H9 (cell line): ENCODE data around the gene INPP5E. TPM values are rescaled to one million over a fixed set of nuclear protein-coding genes. Genes with fewer than 3 reads are reported as not detected.

Experiments
- DNase-seq: peaks from one replicate; pipeline ENCODE4 v3.0.0-alpha.2; 2017
- H2AFZ ChIP-seq: one replicate; pipeline ENCODE4 v1.6.1; 2013; ENCODE audit warnings: mild to moderate bottlenecking, low read length, control low read depth, moderate library complexity
- H2AK5ac ChIP-seq: 2 replicates; pipeline ENCODE4 v1.6.1; 2013; ENCODE audit warnings: low read length, control low read depth, mixed read lengths; ENCODE audit not compliant: insufficient read length
- H2BK120ac ChIP-seq: one replicate; pipeline ENCODE4 v1.6.1; 2013; ENCODE audit warnings: low read depth, mild to moderate bottlenecking, low read length, control low read depth, inconsistent platforms; ENCODE audit not compliant: poor library complexity, severe bottlenecking
- H2BK12ac ChIP-seq: 2 replicates; pipeline ENCODE4 v1.6.1; 2013; ENCODE audit warnings: low read length, control low read depth, mixed read lengths, low read depth; ENCODE audit not compliant: insufficient read length
- H2BK15ac ChIP-seq: 2 replicates; pipeline ENCODE4 v1.6.1; 2013; ENCODE audit warnings: low read depth, low read length, control low read depth
- H2BK20ac ChIP-seq: one replicate; pipeline ENCODE4 v1.6.1; 2013; ENCODE audit warnings: low read depth, mild to moderate bottlenecking, low read length, control low read depth, inconsistent platforms; ENCODE audit not compliant: poor library complexity, severe bottlenecking
- H2BK5ac ChIP-seq: 2 replicates; pipeline ENCODE4 v1.6.1; 2013; ENCODE audit warnings: low read length, control low read depth, mixed read lengths; ENCODE audit not compliant: insufficient read length
- H3K14ac ChIP-seq: 2 replicates; pipeline ENCODE4 v1.6.1; 2013; ENCODE audit warnings: low read length, control low read depth; ENCODE audit not compliant: insufficient read depth
- H3K18ac ChIP-seq: 2 replicates; pipeline ENCODE4 v1.6.1; 2013; ENCODE audit warnings: low read depth, mild to moderate bottlenecking, mixed read lengths, low read length, control low read depth; ENCODE audit not compliant: insufficient read length
- H3K23ac ChIP-seq: 2 replicates; pipeline ENCODE4 v1.6.1; 2013; ENCODE audit warnings: low read length, control low read depth, mixed read lengths, low read depth; ENCODE audit not compliant: insufficient read length
- H3K23me2 ChIP-seq: 2 replicates; pipeline ENCODE4 v1.6.1; 2013; ENCODE audit warnings: low read depth, mild to moderate bottlenecking, mixed read lengths, low read length, control low read depth; ENCODE audit not compliant: insufficient read length, poor library complexity, severe bottlenecking
- H3K27ac ChIP-seq: 2 replicates; pipeline ENCODE4 v1.5.1; 2013; ENCODE audit warnings: low read length, control low read depth, mixed read lengths, low read depth; ENCODE audit not compliant: insufficient read length
- H3K27me3 ChIP-seq: 2 replicates; pipeline ENCODE4 v1.6.1; 2013; ENCODE audit warnings: low read length, control low read depth, inconsistent platforms; ENCODE audit not compliant: insufficient read depth
- H3K4ac ChIP-seq: 2 replicates; pipeline ENCODE4 v1.6.1; 2013; ENCODE audit warnings: low read depth, mild to moderate bottlenecking, control low read depth, inconsistent platforms, low read length, moderate library complexity
- H3K4me1 ChIP-seq: 2 replicates; pipeline ENCODE4 v1.6.1; 2013; ENCODE audit warnings: low read length, control low read depth, inconsistent platforms; ENCODE audit not compliant: insufficient read depth
- H3K4me2 ChIP-seq: 2 replicates; pipeline ENCODE4 v1.6.1; 2013; ENCODE audit warnings: low read length, control low read depth, mixed read lengths; ENCODE audit not compliant: insufficient read length, insufficient read depth
- H3K56ac ChIP-seq: 2 replicates; pipeline ENCODE4 v1.6.1; 2013; ENCODE audit warnings: low read depth, mild to moderate bottlenecking, mixed read lengths, low read length, control low read depth; ENCODE audit not compliant: insufficient read length
- H3K79me1 ChIP-seq: 2 replicates; pipeline ENCODE4 v1.6.1; 2013; ENCODE audit warnings: low read depth, mild to moderate bottlenecking, moderate library complexity, low read length, control low read depth, inconsistent platforms; ENCODE audit not compliant: insufficient read depth, poor library complexity, severe bottlenecking
- H3K79me2 ChIP-seq: 2 replicates; pipeline ENCODE4 v1.6.1; 2013; ENCODE audit warnings: low read length, control low read depth, inconsistent platforms; ENCODE audit not compliant: insufficient read depth
- H3K9ac ChIP-seq: 2 replicates; pipeline ENCODE4 v1.6.1; 2013; ENCODE audit warnings: low read length, control low read depth, mixed read lengths; ENCODE audit not compliant: insufficient read length; ENCODE audit errors: extremely low read depth
- H3K9me3 ChIP-seq: one replicate; pipeline ENCODE4 v1.6.1; 2013; ENCODE audit warnings: low read depth, low read length, inconsistent platforms; ENCODE audit not compliant: control insufficient read depth
- H3T11ph ChIP-seq: one replicate; pipeline ENCODE4 v1.6.1; 2013; ENCODE audit warnings: mild to moderate bottlenecking, low read length, control low read depth, inconsistent platforms
- H4K20me1 ChIP-seq: one replicate; pipeline ENCODE4 v1.6.1; 2013; ENCODE audit not compliant: control insufficient read depth, insufficient read length, insufficient read depth
- H4K5ac ChIP-seq: 2 replicates; pipeline ENCODE4 v1.6.1; 2013; ENCODE audit warnings: low read depth, mild to moderate bottlenecking, mixed read lengths, low read length, control low read depth; ENCODE audit not compliant: insufficient read length
- H4K8ac ChIP-seq: replicated peaks from 2 replicates; pipeline ENCODE4 v1.6.1; 2013; ENCODE audit warnings: low read length, control low read depth, mixed read lengths, low read depth; ENCODE audit not compliant: insufficient read length
- H4K91ac ChIP-seq: 2 replicates; pipeline ENCODE4 v1.6.1; 2013; ENCODE audit warnings: low read depth, mild to moderate bottlenecking, moderate library complexity, mixed read lengths, low read length, control low read depth; ENCODE audit not compliant: insufficient read length
- H3K27ac Mint-ChIP-seq, 3 experiments: 2 replicates in 2 of 3; 3 replicates in 1 of 3; pipeline ENCODE4 v1.8.0; 2020 to 2021; ENCODE audit warnings: mixed read lengths in 3 of 3, mild to moderate bottlenecking in 1 of 3, moderate library complexity in 1 of 3
- H3K27me3 Mint-ChIP-seq: 2 replicates; pipeline ENCODE4 v1.8.0; 2021; ENCODE audit warnings: low read depth, mild to moderate bottlenecking, moderate library complexity, mixed read lengths
- H3K36me3 Mint-ChIP-seq, 3 experiments: 2 replicates in 2 of 3; 3 replicates in 1 of 3; pipeline ENCODE4 v1.8.0; 2020 to 2021; ENCODE audit warnings: low read depth in 3 of 3, mixed read lengths in 3 of 3; ENCODE audit not compliant: insufficient read depth in 1 of 3
- H3K4me1 Mint-ChIP-seq, 2 experiments: 2 replicates each; pipeline ENCODE4 v1.8.0; 2020; ENCODE audit warnings: mixed read lengths in 2 of 2
- H3K4me3 Mint-ChIP-seq, 2 experiments: 2 replicates in 1 of 2; 3 replicates in 1 of 2; pipeline ENCODE4 v1.8.0; 2020 to 2021; ENCODE audit warnings: mild to moderate bottlenecking in 2 of 2, mixed read lengths in 2 of 2, moderate library complexity in 1 of 2
- H3K9me3 Mint-ChIP-seq, 2 experiments: 2 replicates in 1 of 2; 3 replicates in 1 of 2; pipeline ENCODE4 v1.8.0; 2020; ENCODE audit warnings: mild to moderate bottlenecking in 2 of 2, mixed read lengths in 2 of 2, moderate library complexity in 1 of 2
- WGBS: extraction: QIAGEN DNeasy Blood & Tissue Kit; methylation state at CpG from one replicate; pipeline ENCODE4 v1.1.7; 2013; ENCODE audit warnings: missing lambda C conversion rate, low lambda C conversion rate, mixed read lengths; ENCODE audit not compliant: insufficient read length; ENCODE audit errors: extremely low coverage; 5-methylcytosine and 5-hydroxymethylcytosine counted together
- total RNA-seq: library from RNA; stranded (reverse); gene quantifications from 2 replicates; pipeline ENCODE4 v1.2.1, GENCODE V29; 2021
- TF ChIP-seq, protein P1 (sequence below): fragments of 200-600 bp; sonication (generic); conservative IDR thresholded peaks from 3 replicates; pipeline ENCODE4 v1.8.0; 2021; ENCODE audit warnings: antibody characterized with exemption, mild to moderate bottlenecking

Gene INPP5E
- total RNA-seq, 1 experiment from 2014 or later, result 21.0 TPM

DNA sequence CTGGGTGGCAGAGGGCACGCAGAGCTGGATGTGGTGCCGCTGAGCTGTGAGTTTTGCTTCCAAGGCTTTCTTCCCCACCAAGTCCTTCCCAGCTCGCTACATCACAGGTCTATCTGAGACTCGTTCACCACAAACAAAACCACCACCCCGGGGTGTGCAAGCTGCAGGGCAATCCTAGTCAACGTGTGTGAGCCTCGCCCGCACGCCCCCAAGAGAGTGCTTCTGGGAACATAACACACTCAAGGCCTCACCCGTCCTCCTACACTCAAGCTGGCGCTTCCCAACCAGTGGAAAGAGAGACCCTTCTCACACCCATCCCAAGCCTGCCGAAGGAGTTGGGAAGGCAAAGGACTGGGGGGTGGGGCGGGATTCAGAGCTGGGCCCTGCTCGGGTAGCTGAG, 50.2 kb downstream of the INPP5E start:
- no peak overlapping the region for H3K4me3 Mint-ChIP-seq
- no peaks in the 10 kb centered on the region for H3K79me1 ChIP-seq
- H3K27ac Mint-ChIP-seq, result no peak overlapping the region
- no peak overlapping the region for H2AK5ac ChIP-seq
- TF ChIP-seq, protein P1, sequence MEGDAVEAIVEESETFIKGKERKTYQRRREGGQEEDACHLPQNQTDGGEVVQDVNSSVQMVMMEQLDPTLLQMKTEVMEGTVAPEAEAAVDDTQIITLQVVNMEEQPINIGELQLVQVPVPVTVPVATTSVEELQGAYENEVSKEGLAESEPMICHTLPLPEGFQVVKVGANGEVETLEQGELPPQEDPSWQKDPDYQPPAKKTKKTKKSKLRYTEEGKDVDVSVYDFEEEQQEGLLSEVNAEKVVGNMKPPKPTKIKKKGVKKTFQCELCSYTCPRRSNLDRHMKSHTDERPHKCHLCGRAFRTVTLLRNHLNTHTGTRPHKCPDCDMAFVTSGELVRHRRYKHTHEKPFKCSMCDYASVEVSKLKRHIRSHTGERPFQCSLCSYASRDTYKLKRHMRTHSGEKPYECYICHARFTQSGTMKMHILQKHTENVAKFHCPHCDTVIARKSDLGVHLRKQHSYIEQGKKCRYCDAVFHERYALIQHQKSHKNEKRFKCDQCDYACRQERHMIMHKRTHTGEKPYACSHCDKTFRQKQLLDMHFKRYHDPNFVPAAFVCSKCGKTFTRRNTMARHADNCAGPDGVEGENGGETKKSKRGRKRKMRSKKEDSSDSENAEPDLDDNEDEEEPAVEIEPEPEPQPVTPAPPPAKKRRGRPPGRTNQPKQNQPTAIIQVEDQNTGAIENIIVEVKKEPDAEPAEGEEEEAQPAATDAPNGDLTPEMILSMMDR, result no peak
- H2BK20ac ChIP-seq, result no peak overlapping the region
- H2BK15ac ChIP-seq, result no peak overlapping the region
- no peak overlapping the region for H2BK12ac ChIP-seq
- no peak overlapping the region for H3K56ac ChIP-seq
- H3K23me2 ChIP-seq, result no peaks in the 10 kb centered on the region
- H2BK120ac ChIP-seq, result no peak overlapping the region
- no peak overlapping the region for H2AFZ ChIP-seq
- no peak overlapping the region for H2BK5ac ChIP-seq
- H4K5ac ChIP-seq, result no peak overlapping the region
- H3T11ph ChIP-seq, result no peak overlapping the region
- WGBS, result no CpG with 5 or more reads among the region's 14 CpGs
- no peaks in the 10 kb centered on the region for H3K9me3 ChIP-seq
- no peak for DNase-seq
- no peaks in the 10 kb centered on the region for H3K79me2 ChIP-seq
- H3K23ac ChIP-seq, result no peak overlapping the region
- H4K91ac ChIP-seq, result no peak overlapping the region
- no peak overlapping the region for H3K4ac ChIP-seq
- no peak overlapping the region for H4K8ac ChIP-seq
- H4K20me1 ChIP-seq, result no peaks in the 10 kb centered on the region
- H3K18ac ChIP-seq, result no peak overlapping the region
- H3K27me3 ChIP-seq, result no peaks in the 10 kb centered on the region
- H3K4me1 ChIP-seq, result no peaks in the 10 kb centered on the region
- H3K14ac ChIP-seq, result no peak overlapping the region
- H3K27me3 Mint-ChIP-seq, result no peaks in the 10 kb centered on the region
- no peak overlapping the region for H3K9ac ChIP-seq
- no peaks in the 10 kb centered on the region for H3K9me3 Mint-ChIP-seq
- H3K4me2 ChIP-seq, result no peak overlapping the region
- no peak overlapping the region for H3K27ac ChIP-seq
- H3K4me1 Mint-ChIP-seq, result no peaks in the 10 kb centered on the region
- H3K36me3 Mint-ChIP-seq, result peaks cover 43 to 79% (median 72%) of the 10 kb centered on the region in 3 experiments; a peak in 6 of 7 replicates
